ENCODE results near the gene ADAMTS17. TPM values are rescaled to one million over a fixed set of nuclear protein-coding genes. Genes with fewer than 3 reads are reported as not detected.

ADAMTS17 gene
- total RNA-seq, 1 experiment from 2014 or later, result 4.2 TPM

DNA sequence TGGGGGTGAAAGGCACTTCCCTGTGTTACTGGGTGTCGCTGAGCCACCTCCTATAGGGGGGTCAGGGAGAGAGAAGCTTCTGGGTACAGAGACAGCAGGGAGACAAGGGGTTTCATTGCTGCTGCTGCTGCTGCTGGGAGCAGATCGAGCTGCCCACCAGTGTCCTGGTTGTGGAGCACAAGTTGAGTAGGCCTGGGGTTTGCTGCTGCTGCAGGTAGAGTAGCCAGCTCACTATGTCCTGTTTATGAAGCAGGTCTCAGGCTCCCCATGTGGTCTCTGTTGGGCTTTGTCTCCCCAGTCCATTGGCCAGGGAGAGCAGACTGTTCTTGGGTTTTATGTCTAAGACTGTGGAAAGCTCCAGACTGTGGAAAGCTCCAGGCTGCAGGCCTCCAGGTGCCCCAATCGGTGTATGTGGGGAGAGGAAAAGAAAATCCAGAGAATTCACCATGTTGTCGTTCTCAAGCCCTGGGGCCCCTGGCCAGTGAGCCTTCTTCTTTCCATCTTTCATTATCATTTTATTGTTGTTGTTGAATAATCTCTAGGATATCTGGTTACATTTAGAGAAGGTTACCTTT lies 157.8 kb downstream of the ADAMTS17 start (continued):
- TF ChIP-seq ZNF274 (IDR thresholded peaks at IDR 0.05; ENCODE audit: low read depth, low read length), result no peak
- TF ChIP-seq, protein P1, sequence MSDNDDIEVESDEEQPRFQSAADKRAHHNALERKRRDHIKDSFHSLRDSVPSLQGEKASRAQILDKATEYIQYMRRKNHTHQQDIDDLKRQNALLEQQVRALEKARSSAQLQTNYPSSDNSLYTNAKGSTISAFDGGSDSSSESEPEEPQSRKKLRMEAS (IDR thresholded peaks at IDR 0.05), result no peak

- CTCF ChIA-PET, result no interaction called here
These were observed 160.9 kb downstream of the ADAMTS17 start for GRCh38 chr15:100180921-100181320.

More at GRCh38 chr15:100180921-100181320, 160.9 kb downstream of the ADAMTS17 start:
- no peak overlapping the region for H2AFZ ChIP-seq (ENCODE audit: low read depth, low read length, poor library complexity, severe bottlenecking)
- no peaks in the 10 kb centered on the region for H3K27me3 ChIP-seq (ENCODE audit: insufficient read depth, low read length)
- no peaks in the 10 kb centered on the region for H3K4me1 ChIP-seq (ENCODE audit: control insufficient read depth in 1 of 2, insufficient read depth in 2 of 2, low read length in 2 of 2)
- no peak for DNase-seq (ENCODE audit: low read depth, low spot score)
- H3K4me3 ChIP-seq (replicated peaks in 1 of 2; ENCODE audit: low read depth in 1 of 2, low read length in 2 of 2), result no peak overlapping the region
- no peaks in the 10 kb centered on the region for H3K9me3 ChIP-seq (ENCODE audit: control insufficient read depth in 1 of 2, insufficient read depth in 1 of 2, low read depth in 1 of 2, low read length in 2 of 2)
- POLR2A ChIA-PET, result no interaction called here
- no peak for ATAC-seq
- TF ChIP-seq SP1 (IDR thresholded peaks at IDR 0.05; ENCODE audit: low read depth), result no peak
- no peak for TF ChIP-seq SIN3A (IDR thresholded peaks at IDR 0.05; ENCODE audit: low read depth)
- TF ChIP-seq TCF7L2 (IDR thresholded peaks at IDR 0.05; ENCODE audit: borderline replicate concordance, extremely low read depth, insufficient read depth, insufficient read length), result no peak
- TF ChIP-seq, protein P1 (IDR thresholded peaks at IDR 0.05), result no peak
- no peak for TF ChIP-seq ZFX (IDR thresholded peaks at IDR 0.05)
- TF ChIP-seq, protein P2, sequence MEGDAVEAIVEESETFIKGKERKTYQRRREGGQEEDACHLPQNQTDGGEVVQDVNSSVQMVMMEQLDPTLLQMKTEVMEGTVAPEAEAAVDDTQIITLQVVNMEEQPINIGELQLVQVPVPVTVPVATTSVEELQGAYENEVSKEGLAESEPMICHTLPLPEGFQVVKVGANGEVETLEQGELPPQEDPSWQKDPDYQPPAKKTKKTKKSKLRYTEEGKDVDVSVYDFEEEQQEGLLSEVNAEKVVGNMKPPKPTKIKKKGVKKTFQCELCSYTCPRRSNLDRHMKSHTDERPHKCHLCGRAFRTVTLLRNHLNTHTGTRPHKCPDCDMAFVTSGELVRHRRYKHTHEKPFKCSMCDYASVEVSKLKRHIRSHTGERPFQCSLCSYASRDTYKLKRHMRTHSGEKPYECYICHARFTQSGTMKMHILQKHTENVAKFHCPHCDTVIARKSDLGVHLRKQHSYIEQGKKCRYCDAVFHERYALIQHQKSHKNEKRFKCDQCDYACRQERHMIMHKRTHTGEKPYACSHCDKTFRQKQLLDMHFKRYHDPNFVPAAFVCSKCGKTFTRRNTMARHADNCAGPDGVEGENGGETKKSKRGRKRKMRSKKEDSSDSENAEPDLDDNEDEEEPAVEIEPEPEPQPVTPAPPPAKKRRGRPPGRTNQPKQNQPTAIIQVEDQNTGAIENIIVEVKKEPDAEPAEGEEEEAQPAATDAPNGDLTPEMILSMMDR (IDR thresholded peaks at IDR 0.05 in 2 of 3, conservative IDR thresholded peaks at IDR 0.05 in 1 of 3; ENCODE audit: borderline replicate concordance in 1 of 3, insufficient read depth in 1 of 3, low read depth in 2 of 3, low read length in 2 of 3), result no peak
- no peak for TF ChIP-seq ELF1 (IDR thresholded peaks at IDR 0.05; ENCODE audit: borderline replicate concordance, low read depth)
- intact Hi-C loops (cut with micrococcal nuclease), result no loop called here
- H3K9me2 ChIP-seq (ENCODE audit: insufficient read depth), result no peaks in the 10 kb centered on the region
- no peak overlapping the region for H3K9ac ChIP-seq (ENCODE audit: low read length)
- no peaks in the 10 kb centered on the region for H4K20me1 ChIP-seq (ENCODE audit: insufficient read depth)
- no peaks in the 10 kb centered on the region for H3K79me2 ChIP-seq (ENCODE audit: insufficient read depth, low read length)
- RAD21 ChIA-PET (ENCODE audit: low non-redundant PET in 1 of 2, low total read pairs in 2 of 2, uncharacterized antibody in 2 of 2, unreplicated experiment in 2 of 2), result no interaction called here
- H3K4me2 ChIP-seq (ENCODE audit: low read length), result no peak overlapping the region
- H3K36me3 ChIP-seq (ENCODE audit: control insufficient read depth in 1 of 2, insufficient read depth in 2 of 2, low read length in 2 of 2), result no peaks in the 10 kb centered on the region
- BruUV-seq (replicated peaks), result no TSS peak
- H3K27ac ChIP-seq (ENCODE audit: low read depth, low read length), result no peak overlapping the region

Measured in HCT116 (cell line).